ENCODE data around the gene WNK4.

DNA sequence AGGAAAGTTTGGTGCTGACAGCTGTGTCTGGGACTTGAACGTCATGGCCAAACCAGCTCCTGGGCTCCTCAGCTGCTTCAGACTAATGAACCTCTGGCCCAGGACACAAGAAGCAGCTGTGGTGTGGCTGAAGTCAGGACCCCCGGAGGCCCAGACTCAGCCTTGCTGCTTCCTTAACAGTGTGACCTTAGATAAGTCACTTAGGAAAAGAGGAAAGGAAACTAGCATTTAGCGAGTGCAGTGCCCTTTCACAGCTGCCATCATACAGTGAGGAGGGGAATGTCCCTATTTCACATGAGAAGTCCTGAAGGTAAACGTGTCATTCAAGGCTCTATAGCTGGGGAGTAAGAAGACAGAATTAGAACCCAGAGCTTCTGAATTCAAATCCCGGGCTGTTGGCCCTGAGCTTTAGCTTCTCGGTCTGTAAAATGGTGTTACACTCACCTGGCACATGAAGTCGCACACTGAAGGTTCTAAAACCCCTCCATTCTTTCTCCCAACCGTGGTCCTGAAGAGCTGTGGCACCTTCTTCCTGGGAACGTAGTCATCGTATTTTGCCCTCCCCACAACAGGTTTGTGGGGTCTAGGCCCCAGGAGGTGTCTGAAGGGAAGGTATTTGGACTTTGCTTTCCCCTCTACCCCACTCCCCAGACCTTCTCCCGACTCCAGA, 20.3 kb upstream of the WNK4 start:
- TF ChIP-seq CTCF (IDR thresholded peaks at IDR 0.05) (no peak), EP300 (IDR thresholded peaks at IDR 0.05) (no peak), POLR2A (IDR thresholded peaks at IDR 0.05) (no peak), POLR2AphosphoS5 (IDR thresholded peaks at IDR 0.05) (no peak)

All from upper lobe of left lung (tissue), 4 donors.